Thymus (tissue), 2 donors: ENCODE measurements around the gene INTS3. TPM values are rescaled to one million over a fixed set of nuclear protein-coding genes. Genes with fewer than 3 reads are reported as not detected.

Experiments used
- polyA plus RNA-seq: library from polyadenylated mRNA; stranded (reverse); fragments of 200-250 nt; gene quantifications from one replicate; pipeline ENCODE4 v1.2.3, GENCODE V29; 2013
- total RNA-seq: library from RNA; stranded (reverse); fragments of 120-200 nt; gene quantifications from one replicate; pipeline ENCODE4 v1.2.4, GENCODE V29; 2013
- donor health status: healthy.

Gene INTS3
- total and polyA plus RNA-seq, 2 donors, result 18.2 to 59.9 TPM

Other genes starting within 250 kb of the INTS3 start
- gene S100A6, start 192.1 kb upstream of the INTS3 start, total RNA-seq, result 131 TPM
- 654 TPM for gene S100A6, start 192.1 kb upstream of the INTS3 start, polyA plus RNA-seq
- gene S100A5, start 187.1 kb upstream of the INTS3 start, total RNA-seq, result not detected
- gene S100A5, start 187.1 kb upstream of the INTS3 start, polyA plus RNA-seq, result 0.87 TPM
- 76.8 TPM for gene S100A4, start 182.2 kb upstream of the INTS3 start, total RNA-seq
- 305 TPM for gene S100A4, start 182.2 kb upstream of the INTS3 start, polyA plus RNA-seq
- 0.38 TPM for gene S100A3, start 178.8 kb upstream of the INTS3 start, total RNA-seq
- gene S100A3, start 178.8 kb upstream of the INTS3 start, polyA plus RNA-seq, result 2.6 TPM
- gene S100A2, start 162.2 kb upstream of the INTS3 start, total RNA-seq, result 9.8 TPM
- 93.5 TPM for gene S100A2, start 162.2 kb upstream of the INTS3 start, polyA plus RNA-seq
- gene S100A16, start 114.9 kb upstream of the INTS3 start, total RNA-seq, result 28.8 TPM
- 128 TPM for gene S100A16, start 114.9 kb upstream of the INTS3 start, polyA plus RNA-seq
- 137 TPM for gene S100A14, start 111.7 kb upstream of the INTS3 start, total RNA-seq
- 302 TPM for gene S100A14, start 111.7 kb upstream of the INTS3 start, polyA plus RNA-seq
- 32.0 TPM for gene S100A13, start 100.5 kb upstream of the INTS3 start, total RNA-seq
- gene S100A13, start 100.5 kb upstream of the INTS3 start, polyA plus RNA-seq, result 96.1 TPM
- 0.76 TPM for gene S100A1, start 99.6 kb upstream of the INTS3 start, total RNA-seq
- gene S100A1, start 99.6 kb upstream of the INTS3 start, polyA plus RNA-seq, result 3.4 TPM
- 61.0 TPM for gene CHTOP, start 94.0 kb upstream of the INTS3 start, total RNA-seq
- 111 TPM for gene CHTOP, start 94.0 kb upstream of the INTS3 start, polyA plus RNA-seq
- 50.3 TPM for gene SNAPIN, start 69.3 kb upstream of the INTS3 start, total RNA-seq
- 48.2 TPM for gene SNAPIN, start 69.3 kb upstream of the INTS3 start, polyA plus RNA-seq
- gene ILF2, start 57.1 kb upstream of the INTS3 start, total RNA-seq, result 435 TPM
- gene ILF2, start 57.1 kb upstream of the INTS3 start, polyA plus RNA-seq, result 91.2 TPM
- gene NPR1, start 49.4 kb upstream of the INTS3 start, total RNA-seq, result 2.5 TPM
- gene NPR1, start 49.4 kb upstream of the INTS3 start, polyA plus RNA-seq, result 10.1 TPM
- 8.4 TPM for gene SLC27A3, start 47.4 kb downstream of the INTS3 start, total RNA-seq
- 48.5 TPM for gene SLC27A3, start 47.4 kb downstream of the INTS3 start, polyA plus RNA-seq
- gene GATAD2B, start 194.9 kb downstream of the INTS3 start, total RNA-seq, result 6.6 TPM
- gene GATAD2B, start 194.9 kb downstream of the INTS3 start, polyA plus RNA-seq, result 11.9 TPM
- gene DENND4B, start 218.7 kb downstream of the INTS3 start, total RNA-seq, result 9.6 TPM
- gene DENND4B, start 218.7 kb downstream of the INTS3 start, polyA plus RNA-seq, result 76.0 TPM
- 9.8 TPM for gene CRTC2, start 230.6 kb downstream of the INTS3 start, total RNA-seq
- 70.5 TPM for gene CRTC2, start 230.6 kb downstream of the INTS3 start, polyA plus RNA-seq
- 33.8 TPM for gene SLC39A1, start 235.5 kb downstream of the INTS3 start, total RNA-seq
- gene SLC39A1, start 235.5 kb downstream of the INTS3 start, polyA plus RNA-seq, result 44.9 TPM
- gene CREB3L4, start 239.9 kb downstream of the INTS3 start, total RNA-seq, result 26.2 TPM
- gene CREB3L4, start 239.9 kb downstream of the INTS3 start, polyA plus RNA-seq, result 17.7 TPM
- 134 TPM for gene JTB, start 249.6 kb downstream of the INTS3 start, total RNA-seq
- 180 TPM for gene JTB, start 249.6 kb downstream of the INTS3 start, polyA plus RNA-seq